ENCODE data around the gene KRTAP5-2. TPM values are rescaled to one million over a fixed set of nuclear protein-coding genes. Genes with fewer than 3 reads are reported as not detected.

KRTAP5-2 gene
- total RNA-seq, 1 donor from 2014 or later = not detected

DNA sequence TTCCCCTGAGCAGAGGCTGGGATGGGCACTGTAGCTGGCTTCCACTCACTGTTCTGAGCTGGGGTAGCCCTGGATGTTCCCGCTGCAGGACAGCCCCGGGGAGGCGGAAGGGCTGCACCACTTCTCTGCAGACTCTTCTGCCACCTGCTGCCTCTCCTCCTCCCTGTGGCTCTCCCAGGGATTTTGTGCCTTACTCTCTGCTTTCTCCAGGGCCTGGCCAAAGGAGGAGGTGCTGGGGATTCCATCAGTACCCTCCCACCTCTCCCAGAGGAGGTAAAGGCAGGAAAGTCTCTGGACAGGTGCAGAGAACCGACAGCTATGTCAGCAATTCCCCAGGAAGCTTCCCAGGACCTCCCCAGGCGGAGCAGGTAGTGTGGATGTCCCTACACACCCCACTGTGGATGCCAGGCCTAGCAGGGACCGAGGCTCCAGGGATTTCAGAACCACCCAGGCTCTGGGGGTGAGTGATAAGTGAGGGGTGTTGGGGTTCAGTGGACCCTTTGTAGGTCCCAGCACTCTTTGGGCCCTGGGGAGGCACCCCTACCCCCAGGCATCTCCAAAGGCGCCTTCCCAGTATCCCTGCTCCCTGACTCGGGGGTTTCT, 37.3 kb downstream of the KRTAP5-2 start:
- H3K9me3 ChIP-seq (ENCODE audit: insufficient read depth, low read depth, low read length) = no peaks in the 10 kb centered on the region
- Mint-ChIP-seq H3K27me3 (ENCODE audit: low read depth, unreplicated experiment) (peaks cover 3% of the 10 kb centered on the region), H3K36me3 (ENCODE audit: low read depth, unreplicated experiment) (peaks cover 4% of the 10 kb centered on the region), H3K4me3 (ENCODE audit: unreplicated experiment) (no peak overlapping the region), H3K9me3 (ENCODE audit: unreplicated experiment) (no peaks in the 10 kb centered on the region), H3K4me1 (ENCODE audit: low read depth, unreplicated experiment) (peaks cover 5% of the 10 kb centered on the region), H3K27ac (ENCODE audit: unreplicated experiment) (no peak overlapping the region)
- peaks cover 14% of the 10 kb centered on the region for H3K79me2 ChIP-seq (ENCODE audit: insufficient read depth, low read length)
- DNase-seq (ENCODE audit: low read depth) (no peak), FAIRE-seq (no peak)
- no peak overlapping the region for H3K4me2 ChIP-seq (ENCODE audit: low read length)
- H3K9ac ChIP-seq (ENCODE audit: low read length) = no peak overlapping the region
- no peak overlapping the region for H3K4me3 ChIP-seq (ENCODE audit: insufficient read depth, low read depth, low read length)
- H3K4me1 ChIP-seq (ENCODE audit: insufficient read depth, low read length) = peaks cover 37% of the 10 kb centered on the region
- no peak overlapping the region for H2AFZ ChIP-seq (ENCODE audit: low read depth, low read length)
- H3K27ac ChIP-seq (ENCODE audit: low read depth, low read length) = no peak overlapping the region
- no peak for TF ChIP-seq EZH2 (IDR thresholded peaks at IDR 0.05; ENCODE audit: insufficient read depth, low read length)
- no peak for TF ChIP-seq CTCF (IDR thresholded peaks at IDR 0.05; ENCODE audit: insufficient read depth, low read depth, low read length)
- H3K36me3 ChIP-seq (ENCODE audit: insufficient read depth, low read length) = no peaks in the 10 kb centered on the region
- H3K27me3 ChIP-seq (ENCODE audit: insufficient read depth, low read length) = no peaks in the 10 kb centered on the region
- H4K20me1 ChIP-seq (ENCODE audit: insufficient read depth, low read length) = peaks cover 70% of the 10 kb centered on the region

DNA sequence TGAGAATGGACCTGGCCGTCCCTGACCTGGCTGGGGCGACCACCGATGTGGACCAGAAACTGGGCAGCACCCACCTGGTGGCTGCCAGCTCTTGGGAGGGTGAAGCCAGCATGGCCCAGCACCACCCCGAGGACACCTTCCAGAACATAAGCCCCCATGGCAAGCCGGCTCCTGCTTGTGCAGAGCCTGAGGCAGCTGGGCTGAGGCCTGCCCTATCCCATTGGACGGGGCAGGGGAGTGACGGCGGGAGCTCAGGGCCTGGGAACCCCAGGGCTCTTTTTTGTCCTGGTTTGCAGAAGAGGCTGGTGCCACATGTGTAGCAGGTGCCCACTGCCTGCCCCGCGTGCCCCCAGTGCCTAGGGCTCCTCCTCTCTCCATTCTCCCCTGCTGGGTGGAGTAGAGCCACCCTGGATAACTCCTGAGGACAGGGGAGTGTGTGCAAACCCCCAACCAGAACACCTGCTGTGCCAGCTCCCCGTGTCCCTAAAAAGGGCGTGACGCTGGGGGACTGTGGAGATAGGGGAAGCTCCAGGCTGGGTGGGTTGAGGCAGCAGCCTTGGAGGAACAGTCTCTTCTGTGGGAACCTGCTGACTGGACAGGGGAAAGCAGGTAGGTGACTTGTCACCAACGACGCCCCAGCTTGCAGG, 38.0 kb downstream of the KRTAP5-2 start:
- no peak for FAIRE-seq
- peaks cover 4% of the 10 kb centered on the region for H3K36me3 Mint-ChIP-seq (ENCODE audit: low read depth, unreplicated experiment)
- H3K4me1 ChIP-seq (ENCODE audit: insufficient read depth, low read length) = peaks cover 37% of the 10 kb centered on the region

More for the DNA sequence above, 38.0 kb downstream of the KRTAP5-2 start:
- Mint-ChIP-seq H3K27ac (ENCODE audit: unreplicated experiment) (no peak overlapping the region), H3K9me3 (ENCODE audit: unreplicated experiment) (no peaks in the 10 kb centered on the region), H3K4me3 (ENCODE audit: unreplicated experiment) (no peak overlapping the region), H3K4me1 (ENCODE audit: low read depth, unreplicated experiment) (peaks cover 5% of the 10 kb centered on the region), H3K27me3 (ENCODE audit: low read depth, unreplicated experiment) (peaks cover 3% of the 10 kb centered on the region)
- DNase-seq (ENCODE audit: low read depth) = no peak
- Histone ChIP-seq H3K9me3 (ENCODE audit: insufficient read depth, low read depth, low read length) (no peaks in the 10 kb centered on the region), H3K4me3 (ENCODE audit: insufficient read depth, low read depth, low read length) (no peak overlapping the region), H4K20me1 (ENCODE audit: insufficient read depth, low read length) (peaks cover 70% of the 10 kb centered on the region), H3K27me3 (ENCODE audit: insufficient read depth, low read length) (no peaks in the 10 kb centered on the region), H3K36me3 (ENCODE audit: insufficient read depth, low read length) (no peaks in the 10 kb centered on the region), H3K79me2 (ENCODE audit: insufficient read depth, low read length) (peaks cover 9% of the 10 kb centered on the region), H3K27ac (ENCODE audit: low read depth, low read length) (no peak overlapping the region), H2AFZ (ENCODE audit: low read depth, low read length) (no peak overlapping the region), H3K9ac (ENCODE audit: low read length) (peak overlapping the region; percentile 31), H3K4me2 (ENCODE audit: low read length) (no peak overlapping the region)
- TF ChIP-seq EZH2 (IDR thresholded peaks at IDR 0.05; ENCODE audit: insufficient read depth, low read length) (no peak), CTCF (IDR thresholded peaks at IDR 0.05; ENCODE audit: insufficient read depth, low read depth, low read length) (no peak)

Data from astrocyte (in vitro differentiated cells and primary cell).